ENCODE measurements around the gene PEAK1. TPM values are rescaled to one million over a fixed set of nuclear protein-coding genes. Genes with fewer than 3 reads are reported as not detected.

Gene PEAK1
- total RNA-seq, 6 experiments from 2014 or later: 85.6 to 110 (median 95.8) TPM

GRCh38 chr15:77201665-77202064, 218.2 kb downstream of the PEAK1 start:
- TF ChIP-seq, protein P1, sequence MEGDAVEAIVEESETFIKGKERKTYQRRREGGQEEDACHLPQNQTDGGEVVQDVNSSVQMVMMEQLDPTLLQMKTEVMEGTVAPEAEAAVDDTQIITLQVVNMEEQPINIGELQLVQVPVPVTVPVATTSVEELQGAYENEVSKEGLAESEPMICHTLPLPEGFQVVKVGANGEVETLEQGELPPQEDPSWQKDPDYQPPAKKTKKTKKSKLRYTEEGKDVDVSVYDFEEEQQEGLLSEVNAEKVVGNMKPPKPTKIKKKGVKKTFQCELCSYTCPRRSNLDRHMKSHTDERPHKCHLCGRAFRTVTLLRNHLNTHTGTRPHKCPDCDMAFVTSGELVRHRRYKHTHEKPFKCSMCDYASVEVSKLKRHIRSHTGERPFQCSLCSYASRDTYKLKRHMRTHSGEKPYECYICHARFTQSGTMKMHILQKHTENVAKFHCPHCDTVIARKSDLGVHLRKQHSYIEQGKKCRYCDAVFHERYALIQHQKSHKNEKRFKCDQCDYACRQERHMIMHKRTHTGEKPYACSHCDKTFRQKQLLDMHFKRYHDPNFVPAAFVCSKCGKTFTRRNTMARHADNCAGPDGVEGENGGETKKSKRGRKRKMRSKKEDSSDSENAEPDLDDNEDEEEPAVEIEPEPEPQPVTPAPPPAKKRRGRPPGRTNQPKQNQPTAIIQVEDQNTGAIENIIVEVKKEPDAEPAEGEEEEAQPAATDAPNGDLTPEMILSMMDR (IDR thresholded peaks at IDR 0.05): no peak
- H3K4me3 Mint-ChIP-seq: no peak overlapping the region
- peaks cover 6% of the 10 kb centered on the region for H3K9me3 Mint-ChIP-seq
- peaks cover 9% of the 10 kb centered on the region for H3K4me1 Mint-ChIP-seq (ENCODE audit: low read depth)
- no peak for DNase-seq
- H3K36me3 Mint-ChIP-seq (ENCODE audit: low read depth): peaks cover 48% of the 10 kb centered on the region
- H3K27ac Mint-ChIP-seq: no peak overlapping the region
- peaks cover 3% of the 10 kb centered on the region for H3K27me3 Mint-ChIP-seq (ENCODE audit: insufficient read depth)

GRCh38 chr15:77196381-77196780, 223.5 kb downstream of the PEAK1 start:
- Mint-ChIP-seq H3K36me3 (ENCODE audit: low read depth) (peaks cover 37% of the 10 kb centered on the region), H3K4me1 (ENCODE audit: low read depth) (peaks cover 10% of the 10 kb centered on the region; the same call in 1 of the 2 replicates)

DNA sequence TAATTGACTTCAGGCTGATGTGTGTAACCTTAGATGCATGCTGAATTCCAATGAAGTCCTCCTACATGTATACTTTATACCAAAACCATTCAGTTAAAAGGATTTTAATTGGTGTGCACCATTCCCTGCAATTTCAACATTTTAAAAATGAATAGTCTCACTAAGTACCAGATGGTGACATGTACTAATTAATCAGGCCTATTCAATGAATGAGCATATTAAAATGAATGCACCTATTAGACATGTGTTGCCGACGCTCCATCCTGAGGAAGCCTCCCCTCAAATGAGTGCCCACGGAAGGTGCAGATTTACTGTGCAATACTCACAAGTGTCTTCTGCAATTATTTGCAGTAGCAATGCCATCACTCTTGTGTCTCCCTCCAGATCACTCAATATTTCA, 224.3 kb downstream of the PEAK1 start:
- peaks cover 10% of the 10 kb centered on the region; the same call in 1 of the 2 replicates for H3K4me1 Mint-ChIP-seq (ENCODE audit: low read depth)
- DNase-seq: no peak
- no peak overlapping the region for H3K4me3 Mint-ChIP-seq
- H3K27me3 Mint-ChIP-seq (ENCODE audit: insufficient read depth): no peaks in the 10 kb centered on the region
- H3K36me3 Mint-ChIP-seq (ENCODE audit: low read depth): peaks cover 32% of the 10 kb centered on the region
- peaks cover 6% of the 10 kb centered on the region for H3K9me3 Mint-ChIP-seq
- TF ChIP-seq, protein P1 (IDR thresholded peaks at IDR 0.05): no peak
- no peak overlapping the region; the same call in 1 of the 2 replicates for H3K27ac Mint-ChIP-seq

More at GRCh38 chr15:77196381-77196780, 223.5 kb downstream of the PEAK1 start:
- no peak overlapping the region for H3K27ac Mint-ChIP-seq
- no peaks in the 10 kb centered on the region for H3K27me3 Mint-ChIP-seq (ENCODE audit: insufficient read depth)
- no peak for DNase-seq
- no peak overlapping the region for H3K4me3 Mint-ChIP-seq
- H3K9me3 Mint-ChIP-seq: peaks cover 6% of the 10 kb centered on the region
- TF ChIP-seq, protein P1 (IDR thresholded peaks at IDR 0.05): no peak

DNA sequence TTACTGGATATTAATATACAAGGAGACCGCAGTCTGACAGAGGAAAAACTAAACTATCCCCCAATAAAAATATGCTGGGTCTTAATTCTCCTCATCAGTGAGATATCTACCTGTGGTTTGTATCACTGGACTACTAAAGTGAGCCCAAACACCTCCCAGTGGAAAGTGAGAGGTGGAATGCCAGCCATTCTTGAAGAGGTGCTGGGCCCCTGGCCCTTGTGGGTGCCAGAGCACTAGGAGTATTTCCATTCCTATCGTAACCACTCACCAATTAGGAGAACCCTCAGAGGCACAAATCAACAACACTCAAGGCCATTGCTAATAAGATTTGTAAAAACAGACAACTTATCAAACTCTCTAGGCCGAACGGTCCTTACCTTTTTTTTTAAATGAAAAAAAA, 227.5 kb downstream of the PEAK1 start:
- H3K27me3 Mint-ChIP-seq (ENCODE audit: insufficient read depth): no peaks in the 10 kb centered on the region
- H3K36me3 Mint-ChIP-seq (ENCODE audit: low read depth): peaks cover 9% of the 10 kb centered on the region; the same call in 1 of the 2 replicates
- H3K27ac Mint-ChIP-seq: no peak overlapping the region
- no peak overlapping the region for H3K4me3 Mint-ChIP-seq
- TF ChIP-seq, protein P1 (IDR thresholded peaks at IDR 0.05): no peak
- H3K9me3 Mint-ChIP-seq: no peaks in the 10 kb centered on the region
- peaks cover 35% of the 10 kb centered on the region for H3K4me1 Mint-ChIP-seq (ENCODE audit: low read depth)
- DNase-seq: no peak

DNA sequence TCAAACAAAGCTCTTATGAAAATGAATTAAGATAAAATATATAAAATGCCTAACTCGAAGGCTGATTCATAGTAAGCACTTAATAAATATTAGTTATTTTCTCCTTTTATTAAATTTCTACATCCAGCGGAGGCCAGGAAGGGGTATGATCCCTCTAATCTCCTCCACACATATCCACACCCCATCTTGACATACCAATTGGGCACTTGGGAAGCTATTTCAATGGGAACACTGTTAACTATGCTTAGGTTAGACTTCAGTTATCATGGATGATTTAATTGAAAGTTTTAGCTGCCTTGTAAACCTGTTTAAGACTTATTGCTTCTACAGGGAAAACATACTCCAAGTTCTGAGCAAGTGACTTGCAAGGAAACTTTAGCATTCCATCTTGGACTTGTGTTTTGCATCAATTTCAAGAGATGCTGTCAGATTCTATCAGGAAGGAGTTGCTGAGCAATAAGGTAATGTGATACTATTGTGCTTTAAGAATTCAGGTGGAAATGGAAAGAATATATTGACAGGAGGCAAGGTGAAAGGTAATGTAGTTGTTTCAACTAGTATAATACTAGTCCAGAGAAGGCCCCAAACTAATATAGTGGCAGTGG, 228.6 kb downstream of the PEAK1 start:
- no peaks in the 10 kb centered on the region for H3K9me3 Mint-ChIP-seq
- H3K4me3 Mint-ChIP-seq: no peak overlapping the region
- peaks cover 8% of the 10 kb centered on the region; the same call in 1 of the 2 replicates for H3K36me3 Mint-ChIP-seq (ENCODE audit: low read depth)
- DNase-seq: no peak
- no peak overlapping the region for H3K27ac Mint-ChIP-seq
- TF ChIP-seq, protein P1 (IDR thresholded peaks at IDR 0.05): no peak
- H3K27me3 Mint-ChIP-seq (ENCODE audit: insufficient read depth): no peaks in the 10 kb centered on the region
- H3K4me1 Mint-ChIP-seq (ENCODE audit: low read depth): peaks cover 46% of the 10 kb centered on the region
